CD4-positive, alpha-beta T cell treated with Interleukin-17A for 1 hour (primary cell): ENCODE data around the gene IL20RB.

Experiments
- DNase-seq: peaks from one replicate; pipeline ENCODE4 v3.0.0-alpha.2; 2020

IL20RB gene

GRCh38 chr3:137041686-137042085 is 83.9 kb downstream of the IL20RB start:
- DNase-seq = no peak

GRCh38 chr3:137046747-137047146 is 89.0 kb downstream of the IL20RB start:
- no peak for DNase-seq

- DNase-seq = no peak
These were observed 89.5 kb downstream of the IL20RB start for GRCh38 chr3:137047240-137047639.

- DNase-seq = no peak
These were observed 92.5 kb downstream of the IL20RB start for GRCh38 chr3:137050281-137050680.

GRCh38 chr3:137052298-137052697 is 94.5 kb downstream of the IL20RB start:
- DNase-seq = no peak
